Nephron progenitor cell (in vitro differentiated cells): ENCODE data around the gene PXK.
A peak's percentile ranks its signal among the peaks of the same experiment; 100 is the strongest.
"Not testable (repeated sequence)": the region's sequence is repeated elsewhere in the genome, so short reads cannot be mapped to it uniquely, and the experiment has no call there.

Source experiments
- DNase-seq: peaks from one replicate; pipeline ENCODE4 v3.0.0; 2021
- H3K27ac Mint-ChIP-seq: 2 replicates; pipeline ENCODE4 v1.8.0; 2021; ENCODE audit warnings: mild to moderate bottlenecking, moderate library complexity, mixed read lengths
- H3K27me3 Mint-ChIP-seq: 2 replicates; pipeline ENCODE4 v1.8.0; 2021; ENCODE audit warnings: mild to moderate bottlenecking, low read depth, mixed read lengths; ENCODE audit not compliant: poor library complexity
- H3K36me3 Mint-ChIP-seq: 2 replicates; pipeline ENCODE4 v1.8.0; 2021; ENCODE audit warnings: low read depth, mixed read lengths
- H3K4me1 Mint-ChIP-seq: 2 replicates; pipeline ENCODE4 v1.8.0; 2021; ENCODE audit warnings: mixed read lengths
- H3K4me3 Mint-ChIP-seq: 2 replicates; pipeline ENCODE4 v1.8.0; 2021; ENCODE audit warnings: mild to moderate bottlenecking, moderate library complexity, mixed read lengths
- H3K9me3 Mint-ChIP-seq: 2 replicates; pipeline ENCODE4 v1.8.0; 2021; ENCODE audit warnings: mild to moderate bottlenecking, moderate library complexity, mixed read lengths
- TF ChIP-seq, protein P1 (sequence below): fragments of 200-600 bp; sonication (generic); IDR thresholded peaks from 2 replicates; pipeline ENCODE4 v1.5.0; 2021; ENCODE audit warnings: antibody characterized with exemption

Gene PXK

DNA sequence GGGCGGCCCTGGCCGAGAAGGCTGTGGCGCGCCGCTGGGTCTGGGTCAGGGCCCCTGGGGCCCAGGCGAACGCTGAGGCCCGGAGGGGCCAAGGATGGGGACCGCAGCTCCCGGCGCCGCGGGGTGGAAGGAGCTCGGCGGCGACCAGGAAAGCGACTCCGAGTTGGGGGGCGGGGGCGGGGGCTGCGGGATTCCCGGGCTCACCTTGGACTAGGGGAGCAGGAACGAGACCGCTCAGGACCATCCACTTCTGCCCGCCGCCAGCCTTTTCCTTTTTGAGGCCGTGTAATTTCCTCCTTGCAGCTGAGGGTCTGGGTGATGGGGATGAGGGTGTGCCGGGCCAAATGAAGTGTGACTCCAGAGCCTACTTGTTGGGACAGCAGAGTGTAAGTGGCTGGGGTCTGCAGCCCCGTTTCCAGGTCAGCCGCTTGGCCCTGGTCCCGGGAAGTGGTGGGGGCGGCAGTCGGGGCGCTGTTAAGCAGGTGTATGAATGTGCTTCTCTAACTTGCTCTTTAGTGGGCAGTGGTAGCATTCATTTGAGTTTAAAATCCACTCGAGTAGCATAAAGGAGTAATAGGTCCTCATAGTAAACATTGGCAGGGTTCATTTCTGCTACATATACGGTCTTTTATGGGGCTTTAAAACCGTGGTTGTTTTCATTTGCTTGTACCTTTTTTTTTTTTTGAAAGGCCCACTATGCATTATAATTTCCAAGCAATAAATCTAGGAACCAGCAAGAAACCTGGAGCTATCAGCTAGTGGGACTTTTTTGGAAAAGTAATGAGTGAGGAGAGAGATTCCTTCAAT, 717 bp downstream of the PXK start:
- Mint-ChIP-seq H3K4me1 (peaks cover 46% of the 10 kb centered on the region), H3K27ac (peak overlapping the region; percentile 35), H3K27me3 (peaks cover 10% of the 10 kb centered on the region), H3K4me3 (peak overlapping the region; percentile 92), H3K36me3 (no peaks in the 10 kb centered on the region), H3K9me3 (no peaks in the 10 kb centered on the region)
- DNase-seq: peak; percentile 52
- TF ChIP-seq, protein P1, sequence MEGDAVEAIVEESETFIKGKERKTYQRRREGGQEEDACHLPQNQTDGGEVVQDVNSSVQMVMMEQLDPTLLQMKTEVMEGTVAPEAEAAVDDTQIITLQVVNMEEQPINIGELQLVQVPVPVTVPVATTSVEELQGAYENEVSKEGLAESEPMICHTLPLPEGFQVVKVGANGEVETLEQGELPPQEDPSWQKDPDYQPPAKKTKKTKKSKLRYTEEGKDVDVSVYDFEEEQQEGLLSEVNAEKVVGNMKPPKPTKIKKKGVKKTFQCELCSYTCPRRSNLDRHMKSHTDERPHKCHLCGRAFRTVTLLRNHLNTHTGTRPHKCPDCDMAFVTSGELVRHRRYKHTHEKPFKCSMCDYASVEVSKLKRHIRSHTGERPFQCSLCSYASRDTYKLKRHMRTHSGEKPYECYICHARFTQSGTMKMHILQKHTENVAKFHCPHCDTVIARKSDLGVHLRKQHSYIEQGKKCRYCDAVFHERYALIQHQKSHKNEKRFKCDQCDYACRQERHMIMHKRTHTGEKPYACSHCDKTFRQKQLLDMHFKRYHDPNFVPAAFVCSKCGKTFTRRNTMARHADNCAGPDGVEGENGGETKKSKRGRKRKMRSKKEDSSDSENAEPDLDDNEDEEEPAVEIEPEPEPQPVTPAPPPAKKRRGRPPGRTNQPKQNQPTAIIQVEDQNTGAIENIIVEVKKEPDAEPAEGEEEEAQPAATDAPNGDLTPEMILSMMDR: no peak

DNA sequence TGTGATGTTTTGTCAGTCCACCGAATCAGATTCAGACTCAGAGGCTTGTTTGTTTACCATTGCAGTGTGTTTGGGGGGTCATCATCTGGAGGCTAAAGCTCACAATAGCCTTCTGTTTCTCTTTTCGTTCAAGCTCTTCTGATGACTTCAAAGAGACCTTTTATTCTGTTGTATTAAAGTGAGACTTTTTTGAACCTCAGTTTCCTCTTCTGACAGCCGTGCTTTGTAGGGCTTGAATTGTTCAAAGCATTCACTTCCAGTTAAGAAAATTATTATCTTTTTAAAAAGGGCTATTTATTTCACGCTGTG, 1.3 kb downstream of the PXK start:
- peaks cover 3% of the 10 kb centered on the region for H3K36me3 Mint-ChIP-seq
- H3K27me3 Mint-ChIP-seq: peaks cover 10% of the 10 kb centered on the region
- DNase-seq: no peak
- peak overlapping the region; percentile 92 for H3K4me3 Mint-ChIP-seq
- no peak overlapping the region for H3K27ac Mint-ChIP-seq
- TF ChIP-seq, protein P1: no peak
- H3K9me3 Mint-ChIP-seq: no peaks in the 10 kb centered on the region
- peaks cover 44% of the 10 kb centered on the region for H3K4me1 Mint-ChIP-seq

DNA sequence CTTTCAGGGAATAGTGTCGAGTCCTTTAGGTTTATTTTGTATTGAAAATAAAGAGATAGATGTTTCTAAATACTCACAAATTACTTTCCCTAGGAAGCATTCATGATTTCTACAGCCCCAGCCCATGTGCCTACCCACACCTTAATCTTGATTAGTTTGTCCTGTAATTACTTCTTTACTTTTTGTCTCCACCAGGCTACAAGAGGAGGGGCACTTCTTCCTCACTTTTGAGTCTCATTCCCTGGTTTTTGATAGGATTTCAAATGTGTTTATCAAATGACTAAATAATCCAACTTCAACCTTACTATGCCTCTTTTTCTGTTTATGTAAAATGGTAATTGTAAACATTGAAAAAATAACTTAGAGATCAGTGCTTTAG, 1.8 kb downstream of the PXK start:
- no peak for DNase-seq
- peaks cover 9% of the 10 kb centered on the region for H3K27me3 Mint-ChIP-seq
- peaks cover 43% of the 10 kb centered on the region for H3K4me1 Mint-ChIP-seq

DNA sequence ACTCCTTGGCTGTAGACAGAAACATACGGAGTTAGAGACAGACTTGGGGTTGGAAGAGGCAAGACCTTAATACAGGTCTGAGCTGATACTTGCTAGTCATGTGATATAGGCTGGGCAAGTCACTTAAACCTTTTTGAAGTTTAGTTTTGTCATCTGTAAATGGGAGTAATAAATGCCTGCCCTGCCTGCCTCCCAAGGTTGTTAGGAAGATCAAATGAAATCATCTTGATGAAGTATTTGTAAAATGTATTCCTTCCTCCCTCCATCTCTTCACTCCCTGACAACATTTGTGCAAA, 2.9 kb downstream of the PXK start:
- peaks cover 3% of the 10 kb centered on the region for H3K27me3 Mint-ChIP-seq
- TF ChIP-seq, protein P1: no peak
- H3K27ac Mint-ChIP-seq: no peak overlapping the region
- H3K36me3 Mint-ChIP-seq: peaks cover 6% of the 10 kb centered on the region
- no peaks in the 10 kb centered on the region for H3K9me3 Mint-ChIP-seq
- H3K4me3 Mint-ChIP-seq: peak overlapping the region; percentile 0
- peaks cover 42% of the 10 kb centered on the region for H3K4me1 Mint-ChIP-seq
- DNase-seq: no peak

More for the DNA sequence above, 1.8 kb downstream of the PXK start:
- Mint-ChIP-seq H3K27ac (no peak overlapping the region), H3K4me3 (peak overlapping the region; percentile 58), H3K36me3 (peaks cover 6% of the 10 kb centered on the region), H3K9me3 (no peaks in the 10 kb centered on the region)
- TF ChIP-seq, protein P1: no peak

DNA sequence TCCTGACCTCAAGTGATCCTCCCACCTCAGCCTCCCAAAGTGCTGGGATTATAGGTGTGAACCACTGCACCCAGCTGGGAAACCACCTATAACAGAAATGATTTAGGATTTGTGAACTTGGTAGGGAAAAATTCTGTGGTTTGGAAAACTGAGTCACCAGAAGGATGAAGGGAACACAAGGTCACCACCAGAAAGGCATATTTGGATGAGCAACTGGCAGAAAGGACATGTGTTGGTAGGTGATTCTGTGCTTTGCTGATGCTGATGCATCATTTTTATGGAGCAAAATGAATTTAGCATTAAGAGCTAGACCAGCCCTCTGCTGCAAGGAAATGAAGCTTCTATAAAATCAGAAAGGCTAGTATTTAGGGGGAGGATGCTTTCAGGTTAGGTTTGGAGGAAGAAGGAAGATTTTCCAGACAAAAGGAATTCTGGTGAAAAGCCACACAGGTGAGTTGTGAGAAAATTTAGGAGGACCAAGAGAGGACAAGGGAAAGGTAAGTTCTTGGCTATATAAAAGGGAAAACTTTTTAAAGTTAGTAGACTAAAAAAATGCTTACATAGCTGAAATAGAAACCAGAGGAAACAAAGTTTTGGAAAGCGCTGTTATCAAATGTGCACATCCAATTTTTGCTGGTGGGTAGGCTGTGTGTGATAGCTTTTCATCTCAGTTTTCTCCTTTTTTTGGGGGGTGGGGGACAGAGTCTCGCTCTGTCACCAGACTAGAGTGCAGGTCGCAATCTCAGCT, 3.6 kb downstream of the PXK start:
- Mint-ChIP-seq H3K4me1 (peaks cover 36% of the 10 kb centered on the region), H3K9me3 (no peaks in the 10 kb centered on the region), H3K4me3 (no peak overlapping the region), H3K27me3 (no peaks in the 10 kb centered on the region), H3K36me3 (peaks cover 6% of the 10 kb centered on the region), H3K27ac (no peak overlapping the region)
- DNase-seq: no peak
- TF ChIP-seq, protein P1: no peak

DNA sequence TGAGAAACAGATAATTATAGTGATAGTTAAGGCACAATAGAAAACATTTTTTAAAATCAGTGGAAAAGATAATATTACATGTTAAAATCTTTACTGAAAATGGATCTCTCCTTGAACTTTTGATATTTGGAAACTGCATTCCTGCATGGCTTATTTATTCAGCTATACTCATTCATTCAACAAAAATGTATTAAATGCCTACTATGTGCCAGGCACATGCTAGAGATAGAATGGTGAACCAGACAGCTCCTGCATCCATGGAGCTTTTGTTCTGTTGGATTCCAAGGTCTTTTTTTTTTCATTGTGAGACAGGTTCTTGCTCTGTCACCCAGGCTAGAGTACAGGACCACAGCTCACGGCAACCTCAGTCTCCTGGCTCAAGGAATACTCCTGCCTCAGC, 4.5 kb downstream of the PXK start:
- H3K27ac Mint-ChIP-seq: no peak overlapping the region
- TF ChIP-seq, protein P1: no peak
- H3K4me3 Mint-ChIP-seq: no peak overlapping the region
- peaks cover 6% of the 10 kb centered on the region for H3K36me3 Mint-ChIP-seq
- no peak for DNase-seq
- no peaks in the 10 kb centered on the region for H3K9me3 Mint-ChIP-seq
- H3K27me3 Mint-ChIP-seq: no peaks in the 10 kb centered on the region
- peaks cover 28% of the 10 kb centered on the region for H3K4me1 Mint-ChIP-seq

DNA sequence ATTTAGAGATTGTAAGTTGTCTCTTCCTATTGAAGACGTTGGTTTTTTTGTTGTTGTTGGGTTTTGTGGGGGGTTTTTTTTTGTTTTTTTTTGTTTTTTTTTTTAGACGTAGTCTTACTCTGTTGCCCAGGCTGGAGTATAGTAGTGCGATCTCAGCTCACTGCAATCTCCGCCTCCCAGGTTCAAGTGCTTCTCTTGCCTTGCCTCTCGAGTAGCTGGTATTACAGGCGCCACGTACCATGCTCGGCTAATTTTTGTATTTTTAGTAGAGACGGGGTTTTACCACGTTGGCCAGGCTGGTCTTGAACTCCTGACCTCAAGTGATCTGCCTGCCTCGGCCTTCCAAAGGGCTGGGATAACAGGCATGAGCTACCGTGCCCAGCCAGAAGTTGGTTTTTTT, 6.5 kb downstream of the PXK start:
- H3K4me3 Mint-ChIP-seq, H3K9me3 Mint-ChIP-seq, H3K27me3 Mint-ChIP-seq, H3K27ac Mint-ChIP-seq, H3K36me3 Mint-ChIP-seq, DNase-seq: not testable (repeated sequence)
- H3K4me1 Mint-ChIP-seq: peaks cover 17% of the 10 kb centered on the region
